Left lobe of liver (tissue), 2 donors: Measurements from ENCODE around the gene RS1. TPM values are rescaled to one million over a fixed set of nuclear protein-coding genes. Genes with fewer than 3 reads are reported as not detected.

Experiments
- ATAC-seq: fragments of 200-7000 bp; cut with Tn5 transposase; one replicate; pipeline ENCODE4 v1.9.1; 2020; ENCODE audit warnings: mild to moderate bottlenecking, moderate library complexity
- DNase-seq: peaks from one replicate; pipeline ENCODE4 v3.0.0-alpha.2; 2020; ENCODE audit warnings: low spot score
- total RNA-seq: library from RNA; stranded (reverse); gene quantifications from one replicate; pipeline ENCODE4 v1.2.1, GENCODE V29; 2021
- donor health status: DM: no; HTN: no; CAD: no; lungs with moderate emphysema.
- donor health status: DM: no; HTN: yes; CAD: no.

The RS1 gene
- total RNA-seq, 1 donor from 2014 or later: not detected

DNA sequence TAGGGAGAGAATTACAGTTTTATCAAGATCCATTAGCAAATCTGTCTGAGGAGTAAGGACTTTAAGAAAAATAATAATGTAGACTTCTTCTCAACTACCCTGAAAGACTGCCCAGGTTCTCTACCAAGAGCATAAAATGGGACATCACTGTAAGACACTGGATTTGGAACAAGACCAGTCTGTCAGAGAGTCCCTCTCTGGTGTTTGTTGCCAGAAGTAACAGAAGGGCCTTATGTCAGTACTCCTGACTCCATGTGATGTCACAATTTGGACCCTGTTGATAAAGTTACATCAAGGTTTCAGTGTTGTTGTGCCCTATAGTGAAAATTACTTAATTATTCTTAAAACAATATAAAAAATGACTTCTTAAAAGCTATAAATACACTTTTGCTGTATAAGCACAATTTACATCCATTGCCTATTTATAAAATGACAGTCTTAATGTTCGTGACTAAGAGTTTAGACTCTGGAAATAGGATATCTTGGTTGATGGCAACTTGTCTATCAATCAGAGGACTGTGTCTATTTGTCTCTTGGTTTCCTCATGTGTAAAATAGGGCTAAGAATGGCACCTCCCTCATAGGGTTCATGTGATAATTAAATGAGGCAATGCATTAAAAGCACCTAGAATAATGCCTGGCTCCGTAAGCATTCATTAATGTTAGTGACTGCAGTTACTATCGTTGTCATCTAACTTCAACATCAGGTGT is 57.8 kb downstream of the RS1 start:
- DNase-seq: no peak
- no peak for ATAC-seq

DNA sequence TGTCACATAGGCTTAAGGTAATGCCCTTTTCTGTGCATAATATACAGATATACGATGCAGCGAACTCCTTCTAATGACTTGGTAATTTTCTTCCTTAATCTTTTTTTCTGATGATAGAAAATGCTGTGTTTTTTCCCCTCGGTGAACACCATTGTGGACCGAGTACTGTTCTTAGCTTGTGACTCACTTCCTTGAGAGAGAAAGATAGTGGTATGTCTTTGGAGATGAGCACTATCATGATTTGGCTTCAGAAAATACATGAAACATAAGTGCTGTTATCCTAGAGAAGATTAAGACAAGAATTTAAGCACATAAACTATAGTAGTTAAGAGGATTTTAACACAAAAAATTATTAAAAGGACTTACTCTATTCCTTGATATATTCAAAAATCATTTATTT is 63.9 kb downstream of the RS1 start:
- ATAC-seq (no peak), DNase-seq (no peak)

DNA sequence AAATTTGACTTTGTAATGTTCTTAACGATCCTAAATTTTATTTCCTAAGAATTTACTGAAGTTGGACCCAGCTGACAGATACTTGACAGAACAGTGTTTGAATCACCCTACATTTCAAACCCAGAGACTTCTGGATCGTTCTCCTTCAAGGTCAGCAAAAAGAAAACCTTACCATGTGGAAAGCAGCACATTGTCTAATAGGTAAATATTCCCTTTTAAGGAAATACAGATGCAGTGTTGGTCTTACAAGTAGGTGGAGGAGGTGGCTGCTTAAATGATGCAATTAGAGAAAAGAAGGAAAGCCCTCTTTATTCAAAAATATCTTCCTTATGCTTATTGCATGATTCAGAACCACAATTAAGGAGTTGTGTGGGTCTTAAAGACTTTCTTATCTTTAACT is 73.5 kb downstream of the RS1 start:
- no peak for ATAC-seq

DNA sequence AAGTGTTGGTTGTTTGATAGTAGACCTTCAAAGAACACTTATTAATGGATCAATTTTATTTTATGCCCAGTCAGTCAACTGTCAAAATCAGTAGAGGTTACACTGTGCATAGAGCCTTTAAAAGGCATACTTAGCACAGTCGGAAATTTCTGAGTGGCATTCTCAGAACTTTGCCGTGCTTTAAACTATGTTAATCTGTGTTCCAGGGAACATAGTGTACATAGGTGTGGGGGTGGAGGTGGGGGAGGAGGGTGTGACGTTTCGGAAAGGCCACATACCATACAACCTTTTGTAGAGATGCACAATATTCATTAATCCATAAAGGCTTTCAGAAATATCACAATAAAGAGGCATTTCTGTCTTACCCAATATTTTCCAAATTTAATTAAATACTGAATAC is 75.8 kb downstream of the RS1 start:
- ATAC-seq: no peak
- DNase-seq: no peak

More for the DNA sequence above, 73.5 kb downstream of the RS1 start:
- no peak for DNase-seq

DNA sequence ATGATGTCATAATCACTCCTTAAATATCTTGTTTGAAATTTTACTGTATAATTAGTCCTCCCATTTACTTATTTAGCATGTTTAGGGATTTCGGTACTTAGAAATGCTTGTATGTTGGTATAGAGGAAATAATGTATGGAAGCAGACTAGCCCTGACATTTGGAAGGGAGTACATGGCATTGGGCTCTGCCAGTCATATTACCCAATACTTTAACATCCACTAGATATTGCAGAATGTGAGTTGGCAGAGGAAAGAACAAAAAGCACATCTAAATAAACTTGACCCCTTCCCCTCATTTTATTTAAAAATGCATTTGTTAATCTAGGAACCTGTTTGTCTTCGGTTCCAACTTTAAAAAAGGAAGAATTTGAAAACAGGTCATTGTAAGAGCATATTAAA is 77.8 kb downstream of the RS1 start:
- ATAC-seq (peak; percentile 70), DNase-seq (no peak)

DNA sequence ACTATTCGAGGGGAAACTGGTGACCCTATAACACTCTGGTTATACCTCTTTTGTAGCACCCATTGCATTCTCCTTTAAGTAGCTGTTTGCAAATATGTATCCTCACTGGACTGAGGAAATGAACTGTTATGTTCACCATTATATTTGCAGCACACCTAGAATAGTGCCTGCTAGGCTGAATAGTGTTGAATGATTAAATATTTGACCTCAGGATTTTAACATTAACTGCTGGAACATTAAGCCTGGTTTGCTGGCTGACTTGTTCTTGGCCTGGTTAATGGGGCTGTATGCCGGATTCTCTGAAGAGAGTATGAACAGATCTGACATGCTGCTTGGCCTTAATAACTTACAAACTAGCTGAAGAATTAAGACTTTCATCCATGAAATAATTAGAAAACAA is 80.1 kb downstream of the RS1 start:
- DNase-seq (no peak), ATAC-seq (peak; percentile 71)

Other genes with a start within 250 kb of the RS1 start
- 1.7 TPM for gene CDKL5, start 246.5 kb downstream of the RS1 start, total RNA-seq
- not detected for gene PPEF1, start 35.5 kb upstream of the RS1 start, total RNA-seq